NCI-H187 treated with DMSO at 0.1 percent for 48 hours (cell line): ENCODE results near the gene PPP1R9A.

Experiments used
- DNase-seq: peaks from one replicate; lab custom pipeline; 2025; lab: John Stamatoyannopoulos, UW

Gene PPP1R9A

GRCh38 chr7:95205665-95206225 is 298.4 kb downstream of the PPP1R9A start:
- DNase-seq = no peak

- DNase-seq = no peak
Measured at GRCh38 chr7:95209276-95209675, 301.9 kb downstream of the PPP1R9A start.

- no peak for DNase-seq
Measured at GRCh38 chr7:95209788-95210187, 302.4 kb downstream of the PPP1R9A start.

GRCh38 chr7:95213148-95213547 is 305.8 kb downstream of the PPP1R9A start:
- DNase-seq = no peak

- no peak for DNase-seq
Measured at GRCh38 chr7:95213809-95214492, 306.6 kb downstream of the PPP1R9A start.

GRCh38 chr7:95219721-95220120 is 312.3 kb downstream of the PPP1R9A start:
- no peak for DNase-seq

- no peak for DNase-seq
Measured at GRCh38 chr7:95220328-95220727, 312.9 kb downstream of the PPP1R9A start.

GRCh38 chr7:95225301-95225700 is 317.9 kb downstream of the PPP1R9A start:
- DNase-seq = no peak

- no peak for DNase-seq
Measured at GRCh38 chr7:95229301-95229700, 321.9 kb downstream of the PPP1R9A start.

GRCh38 chr7:95238252-95238943 is 331.0 kb downstream of the PPP1R9A start:
- DNase-seq = no peak

- DNase-seq = no peak
Measured at GRCh38 chr7:95240921-95241320, 333.5 kb downstream of the PPP1R9A start.

- DNase-seq = no peak
Measured at GRCh38 chr7:95242266-95242665, 334.9 kb downstream of the PPP1R9A start.

- DNase-seq = no peak
Measured at GRCh38 chr7:95244616-95245015, 337.2 kb downstream of the PPP1R9A start.

GRCh38 chr7:95245828-95246500 is 338.6 kb downstream of the PPP1R9A start:
- no peak for DNase-seq

- peak; percentile 60 for DNase-seq
Measured at GRCh38 chr7:95246831-95247370, 339.5 kb downstream of the PPP1R9A start.

- DNase-seq = no peak
Measured at GRCh38 chr7:95250571-95250970, 343.2 kb downstream of the PPP1R9A start.

- no peak for DNase-seq
Measured at GRCh38 chr7:95251966-95252365, 344.6 kb downstream of the PPP1R9A start.

GRCh38 chr7:95253986-95254385 is 346.6 kb downstream of the PPP1R9A start:
- no peak for DNase-seq

- no peak for DNase-seq
Measured at GRCh38 chr7:95255691-95256090, 348.3 kb downstream of the PPP1R9A start.

- DNase-seq = no peak
Measured at GRCh38 chr7:95261895-95262415, 354.6 kb downstream of the PPP1R9A start.

- no peak for DNase-seq
Measured at GRCh38 chr7:95262875-95263274, 355.5 kb downstream of the PPP1R9A start.

GRCh38 chr7:95263785-95264362 is 356.5 kb downstream of the PPP1R9A start:
- DNase-seq = no peak
